Motor neuron (in vitro differentiated cells): ENCODE data around the gene ZPBP. TPM values are rescaled to one million over a fixed set of nuclear protein-coding genes. Genes with fewer than 3 reads are reported as not detected.

Experiments
- ATAC-seq, 8 experiments: fragments of 200-7000 bp; cut with Tn5 transposase; replicated peaks in 6 of 8; 2 replicates each; pipeline ENCODE4 v1.8.0; 2021; ENCODE audit warnings: mild to moderate bottlenecking in 8 of 8, moderate library complexity in 8 of 8
- H3K27ac ChIP-seq, 2 donors: fragments of 250-450 bp; sonication (Bioruptor Pico); 2 replicates each; pipeline ENCODE4 v1.9.0; 2021; ENCODE audit warnings: antibody characterized with exemption in 2 of 2, mild to moderate bottlenecking in 2 of 2, moderate library complexity in 1 of 2
- H3K4me1 ChIP-seq, 2 donors: fragments of 250-450 bp; sonication (Bioruptor Pico); replicated peaks in 1 of 2; 2 replicates each; pipeline ENCODE4 v1.6.1; 2021; ENCODE audit warnings: antibody characterized with exemption in 2 of 2, mild to moderate bottlenecking in 2 of 2, moderate library complexity in 1 of 2
- H3K4me3 ChIP-seq, 5 donors: fragments of 250-450 bp; sonication (Bioruptor Pico); 2 replicates each; pipeline ENCODE4 v1.9.0; 2021; ENCODE audit warnings: antibody characterized with exemption in 5 of 5, mild to moderate bottlenecking in 5 of 5, moderate library complexity in 4 of 5
- WGBS, 10 experiments: fragments of 450-650 bp; shearing (Covaris generic); methylation state at CpG; one replicate each; pipeline ENCODE4 v1.0.0; 2022; 5-methylcytosine and 5-hydroxymethylcytosine counted together
- in situ Hi-C, 9 experiments: fragments of 400-800 bp; cut with MboI; loops; one replicate each; pipeline ENCODE4 v1.15.0; 2021; ENCODE audit warnings: low sequenced_read_pairs in 9 of 9, low pct_unique_long_range_greater_than_20kb in 2 of 9; ENCODE audit not compliant: unreplicated experiment in 9 of 9
- total RNA-seq, 8 experiments: library from RNA; unstranded; fragments of 300-600 nt; gene quantifications; 2 replicates each; pipeline versions ENCODE4 v1.2.3 to v1.2.4, GENCODE V29; 2022

ZPBP gene
- total RNA-seq, 8 experiments from 2014 or later, result not detected

DNA sequence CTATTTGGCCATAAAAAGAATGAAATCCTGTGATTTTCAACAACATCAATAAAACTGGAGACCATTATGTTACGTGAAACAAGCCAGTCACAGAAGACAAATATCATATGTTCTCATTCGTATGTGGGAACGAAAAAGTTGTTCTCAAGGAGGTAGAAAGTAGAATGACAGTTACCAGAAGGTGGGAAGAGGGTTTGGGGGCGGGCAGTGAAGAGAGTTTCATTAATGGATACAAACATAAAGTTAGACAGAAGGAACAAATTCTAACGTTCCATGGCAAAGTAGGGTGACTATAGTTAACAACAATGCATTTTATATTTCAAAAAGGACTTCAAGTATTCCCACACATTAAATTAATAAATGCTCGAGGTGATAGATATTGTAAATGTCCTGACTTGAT lies 97.4 kb downstream of the ZPBP start:
- no peak for ATAC-seq
- no peak overlapping the region for H3K27ac ChIP-seq
- H3K4me3 ChIP-seq, result no peak overlapping the region
- in situ Hi-C loops, result no loop called here
- H3K4me1 ChIP-seq, result no peaks in the 10 kb centered on the region
- 0 to 94% (median 75%) methylated on average over 2 to 6 of the region's 6 CpGs; no CpG with 5 or more reads in 1 of the 10 experiments for WGBS, 10 experiments

DNA sequence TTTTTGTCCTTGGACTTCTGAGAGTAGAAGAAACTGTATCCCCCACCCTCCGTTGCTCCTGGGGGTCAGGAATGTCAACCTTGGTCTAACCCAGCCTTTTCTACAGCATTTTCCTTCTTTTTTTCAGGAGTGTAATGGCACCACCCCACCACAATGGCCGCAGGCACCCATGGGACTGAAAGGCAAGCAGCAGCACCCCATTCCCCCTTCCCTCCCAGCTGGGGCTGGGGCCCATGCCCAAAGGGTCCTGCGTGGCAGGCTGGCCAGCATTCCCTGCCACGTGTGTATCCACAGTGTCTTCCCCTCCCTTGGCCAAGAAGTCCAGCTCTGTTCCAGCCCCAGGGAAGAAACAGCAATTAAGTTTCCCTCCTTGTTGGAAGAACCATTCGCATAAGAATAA lies 106.9 kb downstream of the ZPBP start:
- no peak for ATAC-seq
- WGBS, 10 experiments, result 0 to 100% (median 60%) methylated on average over 1 to 5 of the region's 5 CpGs; no CpG with 5 or more reads in 1 of the 10 experiments
- Histone ChIP-seq H3K27ac (no peak overlapping the region), H3K4me1 (no peaks in the 10 kb centered on the region), H3K4me3 (no peak overlapping the region)
- in situ Hi-C loops, result no loop called here

DNA sequence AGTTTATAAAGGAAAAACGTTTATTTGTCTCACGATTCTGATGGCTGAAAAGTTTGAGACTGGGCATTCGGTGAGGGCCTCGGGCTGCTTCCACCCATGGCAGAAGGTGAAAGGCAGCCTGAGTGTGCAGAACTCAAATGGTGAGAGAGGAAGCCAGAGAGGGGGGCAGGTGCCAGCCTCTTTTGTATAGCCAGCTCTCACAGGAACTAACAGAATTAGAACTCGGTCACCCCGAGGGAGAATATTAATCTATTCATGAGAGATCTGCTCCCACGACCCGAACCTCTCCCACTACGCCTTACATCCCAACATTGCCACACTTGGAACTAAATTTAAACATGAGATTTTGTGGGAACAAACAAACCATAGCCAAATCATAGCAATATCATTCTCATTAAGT lies 112.6 kb downstream of the ZPBP start:
- WGBS, 10 experiments, result 15 to 100% (median 76%) methylated on average over 3 to 9 of the region's 9 CpGs; no CpG with 5 or more reads in 1 of the 10 experiments
- ATAC-seq, result no peak
- Histone ChIP-seq H3K4me3 (no peak overlapping the region), H3K27ac (no peak overlapping the region), H3K4me1 (no peaks in the 10 kb centered on the region)
- in situ Hi-C loops, result no loop called here

DNA sequence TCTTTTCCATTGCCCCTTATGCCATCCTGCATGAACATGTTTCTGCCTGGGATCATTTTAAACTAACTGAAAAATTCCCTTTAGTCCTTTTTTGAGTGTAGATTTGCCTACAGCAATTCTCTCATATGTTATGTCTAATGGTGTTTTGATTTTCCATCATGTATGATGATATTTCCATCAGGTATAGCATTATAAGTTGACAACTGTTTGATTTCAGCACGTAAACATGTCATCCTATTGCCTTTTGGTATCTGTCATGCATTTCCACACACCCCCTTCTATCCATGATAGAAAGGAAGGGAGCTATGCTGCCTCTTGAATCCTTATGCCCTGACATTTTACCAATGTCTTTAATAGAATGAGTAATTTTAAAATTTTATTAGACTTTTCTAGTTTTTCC lies 116.8 kb downstream of the ZPBP start:
- in situ Hi-C loops, result no loop called here
- Histone ChIP-seq H3K4me1 (no peaks in the 10 kb centered on the region), H3K4me3 (no peak overlapping the region), H3K27ac (no peak overlapping the region)
- WGBS, 10 experiments, result 8 to 100% (median 67%) methylated on average over 1 of the region's 1 CpG; no CpG with 5 or more reads in 3 of the 10 experiments
- ATAC-seq, result no peak

DNA sequence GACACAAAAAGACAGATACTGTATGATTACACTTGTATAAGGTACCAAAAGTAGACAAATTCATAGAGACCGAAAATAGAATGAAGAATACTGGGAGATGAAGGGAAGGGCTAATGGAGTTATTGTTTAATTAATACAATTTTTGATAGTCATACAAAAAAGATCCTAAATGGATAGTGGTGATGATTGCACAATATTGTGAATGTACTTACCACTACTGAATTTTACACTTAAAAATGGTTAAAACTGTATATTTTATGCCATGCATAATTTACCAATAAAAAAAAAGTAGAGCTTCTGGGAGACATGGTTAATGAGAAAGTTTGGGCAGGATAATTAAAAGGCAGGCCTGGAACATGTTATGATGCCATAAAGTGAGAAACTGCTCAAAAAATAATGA lies 119.0 kb downstream of the ZPBP start:
- H3K4me1 ChIP-seq, result no peaks in the 10 kb centered on the region
- H3K27ac ChIP-seq, result no peak overlapping the region
- no peak overlapping the region for H3K4me3 ChIP-seq
- WGBS, 10 experiments, result 0 to 100% (median 70%) methylated on average over 1 of the region's 1 CpG
- no peak for ATAC-seq
- in situ Hi-C loops, result no loop called here

DNA sequence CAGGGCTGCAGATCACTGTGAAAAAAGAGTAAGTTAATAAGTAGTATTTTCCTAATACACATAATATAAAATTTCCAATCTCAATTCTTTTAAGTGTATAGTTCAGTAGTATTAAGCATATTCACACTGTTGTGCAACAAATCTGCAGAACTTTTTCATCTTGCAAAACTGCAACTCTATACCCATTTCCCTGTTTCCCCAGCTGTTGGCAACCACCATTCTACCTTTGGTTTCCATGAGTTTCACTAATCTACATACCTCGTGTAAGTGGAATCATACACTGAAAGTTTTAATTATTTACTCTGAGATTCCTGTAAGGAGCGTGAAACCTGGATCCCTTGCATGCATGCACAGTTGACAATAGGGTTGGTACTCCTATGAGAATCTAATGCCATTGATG lies 155.4 kb downstream of the ZPBP start:
- Histone ChIP-seq H3K4me1 (no peaks in the 10 kb centered on the region), H3K27ac (no peak overlapping the region), H3K4me3 (no peak overlapping the region)
- no peak for ATAC-seq
- WGBS, 10 experiments, result 0 to 100% (median 87%) methylated on average over 1 to 2 of the region's 2 CpGs; no CpG with 5 or more reads in 2 of the 10 experiments
- in situ Hi-C loops, result no loop called here

DNA sequence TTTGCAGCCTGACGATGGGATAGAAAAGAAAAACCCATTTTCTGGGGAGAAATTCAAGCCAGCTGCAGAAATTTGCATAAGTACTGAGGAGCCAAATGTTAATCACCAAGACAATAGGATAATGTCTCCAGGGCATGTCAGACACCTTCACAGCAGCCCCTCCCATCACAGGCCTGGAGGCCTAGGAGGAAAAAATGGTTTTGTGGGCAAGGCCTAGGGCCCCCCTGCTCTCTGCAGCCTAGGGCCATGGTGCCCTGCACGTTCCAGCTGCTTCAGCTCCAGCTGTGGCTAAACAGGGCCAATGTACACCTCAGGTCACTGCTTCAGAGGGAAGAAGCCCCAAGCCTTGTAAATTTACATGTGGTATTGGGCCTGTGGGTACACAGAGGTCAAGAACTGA lies 161.4 kb downstream of the ZPBP start:
- WGBS, 10 experiments, result 0 to 100% (median 80%) methylated on average over 1 to 2 of the region's 2 CpGs; no CpG with 5 or more reads in 1 of the 10 experiments
- Histone ChIP-seq H3K4me3 (no peak overlapping the region), H3K27ac (no peak overlapping the region), H3K4me1 (no peaks in the 10 kb centered on the region)
- no peak for ATAC-seq
- in situ Hi-C loops, result no loop called here

DNA sequence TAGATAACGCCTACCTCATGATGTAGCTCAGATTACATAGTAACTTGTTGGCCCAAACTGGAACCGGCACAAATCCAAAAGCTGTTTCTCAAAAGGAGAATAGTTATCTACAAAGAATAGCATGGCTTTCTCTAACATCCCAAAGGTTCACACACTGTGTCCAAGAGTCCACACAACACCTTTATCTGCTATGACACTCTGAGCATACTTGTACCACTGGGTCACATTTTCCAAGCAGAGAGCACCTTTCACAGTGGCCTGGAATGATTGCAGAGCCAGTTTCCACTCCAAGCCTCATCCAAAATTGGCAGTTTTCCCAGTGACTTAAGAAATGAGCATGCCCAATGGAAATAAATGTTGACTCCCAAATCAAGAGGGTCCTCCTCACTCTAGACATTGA lies 164.3 kb downstream of the ZPBP start:
- ATAC-seq, result no peak
- in situ Hi-C loops, result no loop called here
- 20 to 100% (median 90%) methylated on average over 1 to 2 of the region's 2 CpGs; no CpG with 5 or more reads in 6 of the 10 experiments for WGBS, 10 experiments
- Histone ChIP-seq H3K4me3 (no peak overlapping the region), H3K4me1 (no peaks in the 10 kb centered on the region), H3K27ac (no peak overlapping the region)

DNA sequence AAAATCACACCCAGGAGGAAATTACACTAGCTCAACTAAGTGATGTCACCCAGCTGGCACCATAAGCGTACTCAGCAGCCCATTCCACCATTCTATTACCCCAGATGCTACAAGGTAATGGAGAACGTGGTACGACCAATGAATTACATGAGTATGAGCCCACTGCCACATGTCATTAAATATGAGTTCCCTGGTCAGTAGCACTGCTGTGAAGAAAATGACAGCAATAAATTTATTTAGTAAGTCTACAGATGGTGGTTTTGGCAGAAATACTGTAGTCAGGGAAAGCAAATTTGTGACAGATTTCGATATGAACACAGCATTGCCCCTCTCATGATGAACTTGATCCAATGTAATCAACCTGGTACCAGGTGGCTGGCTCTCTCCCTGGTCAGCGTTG lies 165.4 kb downstream of the ZPBP start:
- H3K27ac ChIP-seq, result no peak overlapping the region
- ATAC-seq, result no peak
- H3K4me1 ChIP-seq, result no peaks in the 10 kb centered on the region
- in situ Hi-C loops, result no loop called here
- H3K4me3 ChIP-seq, result no peak overlapping the region
- 0 to 100% (median 61%) methylated on average over 1 to 4 of the region's 5 CpGs for WGBS, 10 experiments

DNA sequence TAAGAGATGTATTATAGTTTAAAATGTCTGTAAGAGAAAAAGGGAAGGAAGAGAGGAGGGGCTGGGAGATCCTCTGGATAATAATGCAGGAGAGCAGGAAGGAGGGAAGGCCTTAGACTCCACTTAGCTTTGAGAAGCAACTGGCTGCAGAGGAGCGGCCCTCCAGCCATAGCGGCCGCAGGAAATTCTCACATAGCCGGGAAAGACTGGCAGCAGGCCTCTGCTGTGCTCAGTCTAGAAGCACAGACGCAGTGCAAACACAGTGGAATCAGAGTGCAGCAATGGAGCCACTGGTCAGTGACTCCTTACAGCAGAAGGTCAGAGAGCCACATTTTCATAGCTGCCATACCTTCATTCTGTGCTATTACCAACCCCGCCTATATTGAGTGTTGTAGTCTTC lies 166.3 kb downstream of the ZPBP start:
- Histone ChIP-seq H3K4me3 (no peak overlapping the region), H3K4me1 (no peaks in the 10 kb centered on the region), H3K27ac (no peak overlapping the region)
- in situ Hi-C loops, result no loop called here
- ATAC-seq, result no peak
- 5 to 83% (median 65%) methylated on average over 1 to 4 of the region's 6 CpGs; no CpG with 5 or more reads in 4 of the 10 experiments for WGBS, 10 experiments

DNA sequence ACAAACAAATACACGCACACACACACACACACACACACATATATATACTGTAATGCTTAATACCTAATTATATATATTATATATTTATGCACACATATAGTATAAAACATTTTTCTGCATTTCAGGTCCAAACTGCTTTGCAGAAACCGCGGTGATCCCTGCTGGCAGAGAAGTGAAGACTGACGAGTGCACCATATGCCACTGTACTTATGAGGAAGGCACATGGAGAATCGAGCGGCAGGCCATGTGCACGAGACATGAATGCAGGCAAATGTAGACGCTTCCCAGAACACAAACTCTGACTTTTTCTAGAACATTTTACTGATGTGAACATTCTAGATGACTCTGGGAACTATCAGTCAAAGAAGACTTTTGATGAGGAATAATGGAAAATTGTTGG lies 181.1 kb downstream of the ZPBP start:
- WGBS, 10 experiments, result 20 to 96% (median 82%) methylated on average over 2 to 8 of the region's 8 CpGs; no CpG with 5 or more reads in 2 of the 10 experiments
- H3K27ac ChIP-seq, result no peak overlapping the region
- H3K4me1 ChIP-seq, result no peaks in the 10 kb centered on the region
- in situ Hi-C loops, result no loop called here
- H3K4me3 ChIP-seq, result no peak overlapping the region
- ATAC-seq, result no peak

DNA sequence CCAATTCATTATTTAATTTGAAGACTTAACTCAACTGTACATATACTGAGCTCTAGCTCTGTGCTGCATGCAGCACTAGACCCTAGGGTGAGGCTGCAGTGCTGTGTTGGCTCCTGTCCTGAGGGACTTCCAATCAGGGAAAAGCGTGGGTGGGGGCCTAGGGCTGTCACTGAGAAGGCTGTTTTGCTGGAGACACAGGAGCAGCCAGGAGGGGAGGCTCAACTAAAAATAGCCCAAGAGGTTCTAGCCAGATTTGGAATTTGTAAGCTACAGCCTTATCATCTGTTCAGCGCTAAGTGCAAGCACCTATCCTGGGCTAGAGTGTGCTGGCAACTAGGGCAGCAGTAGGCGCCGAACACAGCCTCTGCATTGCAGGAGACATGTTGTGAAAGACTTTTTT lies 198.5 kb downstream of the ZPBP start:
- Histone ChIP-seq H3K4me3 (no peak overlapping the region), H3K4me1 (no peaks in the 10 kb centered on the region), H3K27ac (no peak overlapping the region)
- in situ Hi-C loops, result no loop called here
- no peak for ATAC-seq
- 0 to 100% (median 48%) methylated on average over 1 to 3 of the region's 4 CpGs; no CpG with 5 or more reads in 6 of the 10 experiments for WGBS, 10 experiments

DNA sequence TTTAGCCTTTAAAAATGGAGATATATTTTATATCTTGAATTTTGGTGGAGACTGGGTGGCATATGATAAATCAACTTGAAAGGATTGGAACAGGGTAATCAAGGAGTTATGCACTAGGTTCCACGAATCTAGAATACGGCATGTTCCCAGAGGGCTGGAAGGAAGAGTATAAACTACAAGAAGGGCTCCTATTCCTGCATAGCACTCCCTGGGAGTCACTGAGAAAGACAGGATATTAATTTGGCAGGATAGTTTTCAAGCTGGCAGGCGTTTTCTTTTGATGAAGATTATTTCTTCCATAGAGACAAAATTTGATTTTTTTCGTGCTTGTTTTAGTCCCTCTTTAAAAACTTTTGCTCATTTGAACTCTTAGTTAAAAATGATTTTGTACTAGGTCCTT lies 199.9 kb downstream of the ZPBP start:
- in situ Hi-C loops, result no loop called here
- H3K4me1 ChIP-seq, result no peaks in the 10 kb centered on the region
- no peak overlapping the region for H3K4me3 ChIP-seq
- 2 to 90% (median 72%) methylated on average over 1 to 4 of the region's 4 CpGs for WGBS, 10 experiments
- ATAC-seq, result no peak
- H3K27ac ChIP-seq, result no peak overlapping the region

DNA sequence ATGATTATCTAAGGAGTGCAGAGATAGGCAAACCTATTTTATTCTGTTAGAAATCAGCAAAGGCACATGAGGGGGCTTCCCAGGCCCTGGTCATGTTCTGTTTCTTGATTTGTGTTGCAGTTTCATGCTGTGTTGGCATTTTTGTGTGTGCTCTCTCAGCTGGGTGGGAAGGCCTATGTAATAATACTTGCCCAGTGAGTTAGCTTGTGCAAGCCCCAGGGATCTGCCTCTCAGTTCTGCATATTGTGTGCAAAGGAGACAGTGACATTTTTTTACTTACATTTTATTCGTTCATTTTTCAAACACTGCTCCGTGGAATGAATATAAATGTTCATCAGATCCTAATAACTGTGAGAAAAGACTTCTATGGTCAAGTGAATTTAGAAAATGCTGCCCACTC lies 200.6 kb downstream of the ZPBP start:
- Histone ChIP-seq H3K27ac (no peak overlapping the region), H3K4me1 (no peaks in the 10 kb centered on the region), H3K4me3 (no peak overlapping the region)
- ATAC-seq, result no peak
- 0 to 100% (median 39%) methylated on average over 1 to 2 of the region's 2 CpGs; no CpG with 5 or more reads in 2 of the 10 experiments for WGBS, 10 experiments
- in situ Hi-C loops, result no loop called here
